Astrocyte (in vitro differentiated cells and primary cell): Measurements from ENCODE around the gene IFT20. TPM values are rescaled to one million over a fixed set of nuclear protein-coding genes. Genes with fewer than 3 reads are reported as not detected.

ENCODE experiments used
- DNase-seq: peaks from one replicate; pipeline ENCODE4 v3.0.0-alpha.2; 2010; ENCODE audit warnings: low read depth
- FAIRE-seq: peaks from 2 replicates; lab custom pipeline; 2011; peaks lifted over from hg19 to GRCh38; lab: Jason Lieb, UNC
- H2AFZ ChIP-seq: 2 replicates; pipeline ENCODE4 v1.6.0; 2012; ENCODE audit warnings: low read depth, low read length, inconsistent platforms
- H3K27ac ChIP-seq: 2 replicates; pipeline ENCODE4 v1.5.1; 2011; ENCODE audit warnings: low read depth, low read length, inconsistent platforms
- H3K27me3 ChIP-seq: 2 replicates; pipeline ENCODE4 v1.6.0; 2011; ENCODE audit warnings: low read length, inconsistent platforms; ENCODE audit not compliant: insufficient read depth
- H3K36me3 ChIP-seq: 2 replicates; pipeline ENCODE4 v1.5.1; 2011; ENCODE audit warnings: low read length, inconsistent platforms; ENCODE audit not compliant: insufficient read depth
- H3K4me1 ChIP-seq: 2 replicates; pipeline ENCODE4 v1.5.1; 2011; ENCODE audit warnings: low read length, inconsistent platforms; ENCODE audit not compliant: insufficient read depth
- H3K4me2 ChIP-seq: 2 replicates; pipeline ENCODE4 v1.6.0; 2012; ENCODE audit warnings: low read length, inconsistent platforms
- H3K4me3 ChIP-seq: 2 replicates; pipeline ENCODE4 v1.5.1; 2011; ENCODE audit warnings: low read depth, mild to moderate bottlenecking, low read length, inconsistent platforms; ENCODE audit not compliant: insufficient read depth
- H3K79me2 ChIP-seq: 2 replicates; pipeline ENCODE4 v1.6.0; 2012; ENCODE audit warnings: mild to moderate bottlenecking, low read length, inconsistent platforms; ENCODE audit not compliant: insufficient read depth
- H3K9ac ChIP-seq: 2 replicates; pipeline ENCODE4 v1.6.0; 2012; ENCODE audit warnings: mild to moderate bottlenecking, low read length, inconsistent platforms
- H3K9me3 ChIP-seq: 2 replicates; pipeline ENCODE4 v1.5.1; 2012; ENCODE audit warnings: low read depth, mild to moderate bottlenecking, low read length, inconsistent platforms; ENCODE audit not compliant: insufficient read depth
- H4K20me1 ChIP-seq: 2 replicates; pipeline ENCODE4 v1.6.0; 2012; ENCODE audit warnings: low read length, inconsistent platforms; ENCODE audit not compliant: insufficient read depth
- H3K27ac Mint-ChIP-seq: one replicate; pipeline ENCODE4 v1.8.0; 2021; ENCODE audit warnings: mild to moderate bottlenecking, mixed read lengths; ENCODE audit not compliant: unreplicated experiment
- H3K27me3 Mint-ChIP-seq: one replicate; pipeline ENCODE4 v1.8.0; 2021; ENCODE audit warnings: low read depth, mixed read lengths; ENCODE audit not compliant: unreplicated experiment
- H3K36me3 Mint-ChIP-seq: one replicate; pipeline ENCODE4 v1.8.0; 2021; ENCODE audit warnings: low read depth, mixed read lengths; ENCODE audit not compliant: unreplicated experiment
- H3K4me1 Mint-ChIP-seq: one replicate; pipeline ENCODE4 v1.8.0; 2021; ENCODE audit warnings: low read depth, mixed read lengths; ENCODE audit not compliant: unreplicated experiment
- H3K4me3 Mint-ChIP-seq: one replicate; pipeline ENCODE4 v1.8.0; 2021; ENCODE audit warnings: mild to moderate bottlenecking, moderate library complexity, mixed read lengths; ENCODE audit not compliant: unreplicated experiment
- H3K9me3 Mint-ChIP-seq: one replicate; pipeline ENCODE4 v1.8.0; 2021; ENCODE audit warnings: mild to moderate bottlenecking, mixed read lengths; ENCODE audit not compliant: unreplicated experiment
- EZH2 ChIP-seq: IDR thresholded peaks from 2 replicates; pipeline ENCODE4 v1.6.1; 2012; ENCODE audit warnings: mild to moderate bottlenecking, low read length, inconsistent platforms; ENCODE audit not compliant: insufficient read depth
- total RNA-seq: library from RNA; stranded (reverse); gene quantifications from 2 replicates; pipeline ENCODE4 v1.2.1, GENCODE V29; 2021
- TF ChIP-seq, protein P1 (sequence below): IDR thresholded peaks from 2 replicates; pipeline ENCODE4 v1.5.1; 2011; ENCODE audit warnings: low read depth, mild to moderate bottlenecking, inconsistent platforms, low read length, moderate library complexity; ENCODE audit not compliant: insufficient read depth

The IFT20 gene
- total RNA-seq, 1 donor from 2014 or later, result 70.4 TPM

GRCh38 chr17:28367641-28368305 is 32.5 kb upstream of the IFT20 start:
- Histone ChIP-seq H3K4me3 (no peak overlapping the region), H2AFZ (no peak overlapping the region), H3K36me3 (peaks cover under 1% of the 10 kb centered on the region), H4K20me1 (peaks cover 6% of the 10 kb centered on the region), H3K9ac (no peak overlapping the region), H3K27ac (no peak overlapping the region), H3K27me3 (no peaks in the 10 kb centered on the region), H3K79me2 (peaks cover under 1% of the 10 kb centered on the region), H3K4me2 (no peak overlapping the region), H3K4me1 (peaks cover 16% of the 10 kb centered on the region), H3K9me3 (no peaks in the 10 kb centered on the region)
- Mint-ChIP-seq H3K27ac (no peak overlapping the region), H3K27me3 (no peaks in the 10 kb centered on the region), H3K36me3 (peaks cover 3% of the 10 kb centered on the region), H3K4me1 (peaks cover 11% of the 10 kb centered on the region), H3K4me3 (no peak overlapping the region), H3K9me3 (no peaks in the 10 kb centered on the region)
- DNase-seq (no peak), FAIRE-seq (no peak)
- no peak for TF ChIP-seq EZH2
- TF ChIP-seq, protein P1, sequence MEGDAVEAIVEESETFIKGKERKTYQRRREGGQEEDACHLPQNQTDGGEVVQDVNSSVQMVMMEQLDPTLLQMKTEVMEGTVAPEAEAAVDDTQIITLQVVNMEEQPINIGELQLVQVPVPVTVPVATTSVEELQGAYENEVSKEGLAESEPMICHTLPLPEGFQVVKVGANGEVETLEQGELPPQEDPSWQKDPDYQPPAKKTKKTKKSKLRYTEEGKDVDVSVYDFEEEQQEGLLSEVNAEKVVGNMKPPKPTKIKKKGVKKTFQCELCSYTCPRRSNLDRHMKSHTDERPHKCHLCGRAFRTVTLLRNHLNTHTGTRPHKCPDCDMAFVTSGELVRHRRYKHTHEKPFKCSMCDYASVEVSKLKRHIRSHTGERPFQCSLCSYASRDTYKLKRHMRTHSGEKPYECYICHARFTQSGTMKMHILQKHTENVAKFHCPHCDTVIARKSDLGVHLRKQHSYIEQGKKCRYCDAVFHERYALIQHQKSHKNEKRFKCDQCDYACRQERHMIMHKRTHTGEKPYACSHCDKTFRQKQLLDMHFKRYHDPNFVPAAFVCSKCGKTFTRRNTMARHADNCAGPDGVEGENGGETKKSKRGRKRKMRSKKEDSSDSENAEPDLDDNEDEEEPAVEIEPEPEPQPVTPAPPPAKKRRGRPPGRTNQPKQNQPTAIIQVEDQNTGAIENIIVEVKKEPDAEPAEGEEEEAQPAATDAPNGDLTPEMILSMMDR, result no peak

DNA sequence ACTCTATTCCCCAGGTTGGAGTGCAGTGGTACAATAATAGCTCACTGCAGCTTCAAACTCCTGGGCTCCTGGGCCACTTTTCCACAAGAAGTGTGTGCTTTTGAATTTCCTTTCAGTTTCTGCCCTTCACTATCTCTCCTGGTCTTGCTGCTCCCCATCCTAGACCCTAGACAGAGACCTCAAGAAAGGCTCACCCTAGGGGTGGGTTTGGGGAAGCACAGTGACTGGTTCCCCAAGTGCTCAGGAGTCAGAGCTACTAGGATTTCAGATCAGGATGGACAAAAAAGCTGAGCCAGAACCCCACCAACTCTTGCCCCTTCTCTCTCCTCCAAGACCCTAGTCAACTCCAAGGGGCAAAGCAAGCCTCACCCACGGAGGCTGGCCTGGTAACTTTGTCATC is 31.3 kb upstream of the IFT20 start:
- Mint-ChIP-seq H3K27me3 (no peaks in the 10 kb centered on the region), H3K9me3 (no peaks in the 10 kb centered on the region), H3K27ac (no peak overlapping the region), H3K4me1 (peaks cover 10% of the 10 kb centered on the region), H3K36me3 (peaks cover 4% of the 10 kb centered on the region), H3K4me3 (no peak overlapping the region)
- no peaks in the 10 kb centered on the region for H3K27me3 ChIP-seq
- H3K4me2 ChIP-seq, result no peak overlapping the region
- H4K20me1 ChIP-seq, result no peaks in the 10 kb centered on the region
- no peaks in the 10 kb centered on the region for H3K9me3 ChIP-seq
- H3K9ac ChIP-seq, result no peak overlapping the region
- no peak overlapping the region for H3K4me3 ChIP-seq
- H2AFZ ChIP-seq, result no peak overlapping the region
- TF ChIP-seq EZH2, result no peak
- TF ChIP-seq, protein P1, result no peak
- H3K27ac ChIP-seq, result no peak overlapping the region
- no peaks in the 10 kb centered on the region for H3K79me2 ChIP-seq
- DNase-seq (no peak), FAIRE-seq (no peak)
- peaks cover 8% of the 10 kb centered on the region for H3K4me1 ChIP-seq
- peaks cover 9% of the 10 kb centered on the region for H3K36me3 ChIP-seq

- Histone ChIP-seq H3K27ac (no peak overlapping the region), H3K79me2 (no peaks in the 10 kb centered on the region), H3K27me3 (no peaks in the 10 kb centered on the region), H3K36me3 (peaks cover 15% of the 10 kb centered on the region), H4K20me1 (no peaks in the 10 kb centered on the region), H3K4me2 (no peak overlapping the region), H3K4me1 (peaks cover 1% of the 10 kb centered on the region), H3K9me3 (no peaks in the 10 kb centered on the region), H3K9ac (no peak overlapping the region), H3K4me3 (no peak overlapping the region), H2AFZ (no peak overlapping the region)
- Mint-ChIP-seq H3K27me3 (no peaks in the 10 kb centered on the region), H3K4me1 (peaks cover 9% of the 10 kb centered on the region), H3K4me3 (no peak overlapping the region), H3K36me3 (peaks cover 7% of the 10 kb centered on the region), H3K27ac (no peak overlapping the region), H3K9me3 (no peaks in the 10 kb centered on the region)
- DNase-seq, result no peak
- TF ChIP-seq, protein P1, result no peak
- TF ChIP-seq EZH2, result no peak
- FAIRE-seq, result no peak
These were observed 30.2 kb upstream of the IFT20 start for GRCh38 chr17:28365487-28365886.
